Activated T-cell treated with anti-CD3 and anti-CD28 coated beads, Interleukin-2, amount 50 U/mL, for 1 hour (primary cell): ENCODE results near the gene TCIRG1.
"Not testable (repeated sequence)": the region's sequence is repeated elsewhere in the genome, so short reads cannot be mapped to it uniquely, and the experiment has no call there.

Experiments
- DNase-seq: peaks from one replicate; pipeline ENCODE4 v3.0.0-alpha.2; 2020

Gene TCIRG1

DNA sequence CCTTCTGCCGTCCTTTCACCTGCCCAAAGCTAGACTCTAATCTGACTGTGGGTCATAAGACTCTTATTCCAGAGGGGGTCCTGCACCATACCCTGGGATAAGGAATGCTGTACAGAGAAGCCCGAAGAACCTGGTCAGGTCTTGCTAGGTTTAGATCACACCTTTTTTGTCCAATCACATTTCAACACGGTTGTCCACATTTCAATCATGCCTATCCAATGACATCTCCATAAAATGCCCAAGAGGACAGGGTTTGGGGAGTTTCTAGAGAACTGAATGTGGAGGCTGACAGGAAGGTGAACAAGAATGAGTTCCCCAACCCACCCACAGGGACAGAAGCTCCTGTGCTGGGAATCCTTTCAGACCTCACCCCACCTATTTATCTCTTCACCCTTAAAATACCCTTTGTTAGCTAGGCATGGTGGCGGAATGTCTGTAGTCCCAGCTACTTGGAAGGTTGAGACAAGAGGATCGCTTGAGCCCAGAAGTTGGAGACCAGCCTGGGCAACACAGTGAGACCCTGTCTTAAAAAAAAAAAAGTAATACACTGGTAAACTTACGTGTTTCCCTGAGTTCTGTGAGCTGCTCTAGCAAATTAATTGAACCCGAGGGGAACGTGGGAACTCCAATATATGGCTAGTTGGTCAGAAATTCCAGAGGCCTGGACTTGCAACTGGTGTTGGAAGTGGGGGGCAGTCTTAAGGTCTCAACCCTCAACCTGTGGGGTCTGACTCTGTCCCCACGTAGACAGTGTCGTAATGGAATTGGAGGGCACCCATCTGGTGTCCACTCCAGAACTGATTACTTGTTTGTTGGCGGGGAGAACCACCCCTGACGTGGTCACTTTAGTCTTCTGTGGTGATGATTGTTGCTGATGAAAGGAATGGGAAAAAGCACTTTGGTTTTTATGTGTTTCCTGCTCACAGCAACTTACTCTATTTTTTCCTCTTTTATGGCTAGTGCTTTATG lies 17.8 kb downstream of the TCIRG1 start:
- no peak for DNase-seq

DNA sequence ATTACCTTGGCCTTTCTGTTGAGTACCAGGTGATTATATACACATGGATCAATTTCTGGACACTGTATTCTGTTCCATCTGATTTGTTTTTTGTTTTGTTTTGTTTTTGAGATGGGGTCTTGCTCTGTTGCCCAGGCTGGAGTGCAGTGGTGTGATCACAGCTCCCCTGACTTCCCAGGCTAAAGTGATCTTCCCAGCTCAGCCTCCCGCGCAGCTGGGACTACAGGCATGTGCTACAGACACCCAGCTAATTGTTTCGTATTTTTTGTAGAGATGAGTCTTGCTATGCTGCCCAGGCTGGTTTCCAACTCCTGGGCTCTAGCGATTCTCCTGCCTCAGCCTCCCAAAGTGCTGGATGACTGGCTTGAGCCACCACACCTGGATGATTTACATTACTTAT lies 19.0 kb downstream of the TCIRG1 start:
- peak; percentile 15 for DNase-seq

DNA sequence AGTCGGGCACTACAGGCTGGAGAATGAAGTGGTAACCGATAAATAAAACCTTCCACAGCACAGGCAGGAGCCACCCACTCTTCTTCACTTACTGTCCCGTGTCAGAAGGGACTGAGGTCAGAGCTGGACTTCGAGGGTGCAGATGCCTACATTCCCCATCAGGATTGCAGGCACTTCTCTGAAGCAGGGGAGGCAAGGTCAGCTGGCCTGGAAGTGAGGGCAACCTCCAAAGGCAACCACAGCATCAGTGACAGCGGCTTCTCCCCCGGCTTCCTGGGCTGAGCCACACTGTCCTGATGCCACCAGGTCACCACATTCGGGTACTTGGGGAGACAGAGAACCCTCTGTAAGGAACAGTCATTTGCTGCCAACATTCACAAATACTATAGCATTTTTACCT lies 22.7 kb downstream of the TCIRG1 start:
- no peak for DNase-seq

DNA sequence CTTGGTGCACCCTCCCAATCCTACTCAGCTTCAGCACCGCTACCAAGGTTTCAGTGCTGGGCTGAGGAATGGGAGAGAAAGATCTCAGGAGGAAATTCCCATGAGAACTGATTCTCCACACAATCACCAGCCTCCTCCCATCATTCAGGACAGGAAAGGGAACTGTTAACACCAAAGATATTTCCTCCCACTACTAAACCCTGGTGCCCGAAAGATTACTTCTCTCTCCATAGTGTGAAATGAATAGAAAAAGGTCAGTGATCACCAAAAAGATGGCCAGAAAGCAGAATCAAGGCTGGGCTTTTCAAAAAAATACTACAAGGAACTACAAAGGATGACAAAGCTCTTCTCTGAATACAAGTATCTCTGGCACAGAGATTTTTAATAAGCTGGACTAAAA lies 26.1 kb downstream of the TCIRG1 start:
- no peak for DNase-seq

DNA sequence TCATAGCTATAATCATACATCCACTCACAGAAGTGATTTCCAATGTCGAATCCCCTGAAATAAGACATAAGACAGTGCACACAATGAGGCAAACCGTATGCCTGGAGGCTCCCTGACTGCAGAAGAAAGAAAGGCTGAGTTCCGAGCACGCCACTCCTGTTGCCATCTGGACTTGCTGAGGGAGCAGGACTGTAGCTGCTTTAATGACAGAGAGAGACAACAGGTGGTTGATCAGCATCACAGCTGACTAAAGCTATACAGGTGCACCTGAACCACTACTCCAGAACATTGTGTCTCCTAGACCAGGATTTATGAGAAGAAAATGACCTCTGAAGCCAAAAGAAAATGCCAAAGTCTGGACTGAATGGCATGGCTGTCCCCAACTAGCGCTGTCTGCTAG lies 27.0 kb downstream of the TCIRG1 start:
- no peak for DNase-seq

DNA sequence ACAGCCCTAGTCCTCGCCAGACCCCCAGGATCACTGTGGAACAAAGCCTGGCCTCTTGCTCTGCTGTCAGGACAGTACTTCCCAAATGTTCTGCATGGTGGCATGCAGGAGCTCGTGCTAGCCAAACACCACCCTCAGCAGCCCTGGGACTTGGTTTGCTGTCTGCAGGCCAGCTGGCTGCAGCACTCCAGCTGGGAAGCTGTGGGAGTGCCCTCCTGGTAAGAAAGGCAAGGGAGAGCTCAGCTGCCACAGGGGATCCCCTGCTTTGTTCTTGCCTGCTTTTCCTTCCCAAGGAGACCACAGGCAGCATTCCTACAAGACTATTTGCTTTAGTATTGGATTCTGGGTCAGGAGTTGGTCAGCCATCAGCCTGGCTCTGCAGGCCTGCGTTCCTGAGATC lies 27.9 kb downstream of the TCIRG1 start:
- DNase-seq, result no peak

DNA sequence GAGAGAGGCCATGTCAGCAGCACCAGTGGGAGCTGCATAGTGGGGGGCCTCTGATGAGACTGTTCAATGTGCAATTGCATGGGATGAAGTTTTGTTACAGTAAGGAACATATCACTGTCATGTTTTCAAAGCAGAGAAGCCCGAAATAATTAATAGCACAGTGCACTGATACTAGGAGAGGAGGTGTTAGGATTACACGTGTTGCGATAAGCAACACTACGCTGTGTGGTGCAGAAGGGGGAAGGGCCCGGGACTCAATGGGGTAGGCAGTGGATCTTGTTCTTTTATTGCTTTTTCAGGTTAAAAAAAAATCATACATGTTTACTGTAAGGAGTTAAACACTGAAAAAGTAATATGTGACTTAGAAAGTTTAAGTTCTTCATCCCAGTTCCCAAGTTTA lies 29.2 kb downstream of the TCIRG1 start:
- DNase-seq, result no peak

DNA sequence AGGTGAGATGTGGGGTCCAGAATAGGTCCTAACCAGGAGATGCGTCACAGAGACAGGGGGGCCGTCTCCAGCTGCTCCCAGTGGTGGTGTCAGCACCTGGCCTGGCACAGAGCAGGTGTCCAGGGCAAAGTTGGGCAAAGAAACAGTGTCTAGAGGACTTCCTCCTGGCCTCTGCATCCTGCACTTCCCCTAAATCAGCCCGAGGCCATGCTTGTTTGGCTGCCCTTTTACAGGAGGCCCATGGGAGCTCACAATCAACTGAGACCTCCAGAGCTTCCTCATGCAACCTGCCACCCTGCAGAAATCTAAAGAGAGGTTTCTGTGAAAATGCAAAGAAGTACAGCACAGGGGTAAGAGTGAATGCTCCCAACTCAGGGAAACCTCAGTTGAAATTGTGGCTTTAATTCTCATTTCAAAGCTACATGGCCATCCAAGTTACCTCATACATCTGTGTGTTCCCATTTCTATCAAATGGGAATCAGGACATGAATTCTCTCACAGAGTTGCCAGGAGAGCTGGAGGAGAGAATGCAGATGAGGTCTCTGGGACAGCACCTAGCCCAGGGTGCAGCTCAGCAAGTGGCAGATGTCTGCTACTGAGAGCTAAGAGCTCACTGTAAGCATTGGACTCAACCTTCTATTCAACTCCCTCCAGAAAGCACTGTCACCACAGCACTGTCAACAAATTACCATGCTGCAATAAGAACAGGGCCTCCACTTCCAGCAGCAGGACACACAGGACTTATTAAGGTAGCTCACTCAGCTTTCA lies 32.6 kb downstream of the TCIRG1 start:
- DNase-seq, result no peak

DNA sequence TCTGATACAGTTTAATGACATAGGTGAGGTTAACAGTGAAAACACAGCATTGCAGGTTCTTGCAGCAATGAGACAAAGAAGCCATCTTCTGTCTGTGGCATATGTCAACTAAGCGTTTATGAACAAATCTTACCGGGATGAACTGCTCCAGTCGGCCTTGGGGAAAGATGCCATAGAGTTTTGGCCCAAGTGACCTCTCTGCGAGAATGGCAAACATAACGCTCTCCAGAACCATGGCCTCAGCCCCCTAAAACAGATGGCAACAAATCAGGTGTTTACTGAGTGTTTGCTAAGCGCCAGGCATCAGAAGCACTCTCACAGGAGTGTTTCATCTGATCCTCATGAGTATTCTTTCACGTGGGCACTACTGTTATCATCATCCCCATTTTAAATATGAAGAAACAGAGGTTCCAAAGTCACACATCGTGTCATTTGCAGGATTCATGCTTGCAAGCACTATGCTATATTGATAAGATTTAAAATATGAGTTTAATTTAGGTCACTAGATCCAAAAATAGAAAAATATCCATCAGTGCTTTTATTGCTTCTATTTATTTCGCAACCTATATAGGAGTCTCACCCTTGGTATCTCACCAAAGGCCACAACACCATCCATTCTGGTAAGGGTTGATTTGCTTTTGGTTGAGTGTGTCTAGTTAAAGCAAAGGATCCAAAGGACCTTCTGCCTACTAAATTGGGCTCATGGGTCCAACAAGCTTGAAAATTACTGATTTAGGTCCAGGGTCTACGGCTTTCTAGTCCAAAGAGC lies 35.9 kb downstream of the TCIRG1 start:
- no peak for DNase-seq

DNA sequence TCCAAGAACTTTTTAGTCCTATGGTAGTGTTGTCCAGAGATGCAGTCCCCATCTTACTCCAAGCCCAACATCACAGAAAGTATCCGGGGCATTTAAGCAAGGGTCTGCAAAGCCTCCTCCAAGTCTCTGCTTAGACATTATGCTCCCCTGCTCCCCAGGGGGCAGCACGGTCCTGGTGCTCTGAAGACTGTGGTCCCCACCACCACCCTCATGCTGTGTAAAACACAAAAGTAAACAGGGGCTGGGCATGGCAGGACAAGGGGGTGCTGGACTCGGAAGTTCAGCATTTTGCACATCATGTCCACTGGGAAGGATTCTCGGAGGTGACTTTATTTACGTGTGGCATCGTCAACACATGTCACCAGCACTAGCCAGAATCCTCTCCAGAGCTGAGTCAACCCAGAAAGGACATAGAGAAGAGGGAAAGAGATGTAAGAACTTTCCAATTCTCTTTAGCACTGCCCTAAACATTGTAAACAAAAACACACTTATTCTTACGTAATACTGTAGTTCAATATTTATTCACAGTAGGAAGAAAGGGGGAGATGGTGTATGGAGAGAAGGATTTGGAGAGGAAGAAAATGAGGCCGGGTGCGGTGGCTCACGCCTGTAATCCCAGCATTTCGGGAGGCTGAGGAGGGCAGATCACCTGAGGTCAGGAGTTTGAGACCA lies 37.7 kb downstream of the TCIRG1 start:
- no peak for DNase-seq

DNA sequence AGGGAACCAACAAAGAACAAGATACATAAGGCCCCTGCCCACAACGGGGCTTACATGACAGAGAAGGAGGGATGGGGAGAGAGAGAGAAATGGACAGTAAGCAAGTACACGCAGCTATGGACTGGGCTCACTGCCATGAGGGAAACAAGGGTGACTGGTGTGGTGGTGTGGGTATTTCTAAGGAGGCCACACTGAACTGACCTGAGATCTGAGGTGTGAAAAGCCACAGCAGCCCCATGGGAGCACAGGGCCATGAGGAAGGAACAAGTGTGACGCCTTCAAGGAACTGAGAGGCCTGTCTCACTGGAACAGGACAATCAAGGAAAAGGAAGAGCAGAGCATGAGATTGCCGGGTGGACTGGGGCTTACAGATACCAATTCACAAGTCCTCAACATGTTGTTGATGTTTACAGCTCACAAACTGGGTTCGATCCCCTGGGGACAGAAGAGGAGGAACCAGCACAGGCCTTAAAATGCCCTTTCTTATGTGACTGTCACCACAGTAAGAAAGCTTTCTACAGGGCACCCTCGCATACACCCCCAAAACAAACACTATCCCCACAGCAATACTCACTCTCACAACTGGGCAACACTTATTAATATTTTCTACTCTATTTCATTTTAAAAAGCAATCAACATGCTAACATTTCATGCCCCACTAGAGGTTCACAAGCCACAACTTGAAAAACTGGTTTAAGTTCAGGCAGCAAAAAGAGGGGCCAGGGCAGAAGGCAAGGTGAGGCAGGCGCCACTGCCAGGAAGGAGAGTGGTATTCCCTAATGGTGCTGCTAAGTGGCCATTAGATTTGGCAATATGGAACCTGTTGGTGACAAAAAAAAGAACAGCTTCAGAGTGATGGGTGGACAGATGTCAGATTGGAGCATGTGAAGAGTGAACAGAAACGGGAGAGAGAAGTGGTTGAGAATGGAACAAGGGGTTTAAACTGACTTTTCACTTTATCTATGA lies 39.1 kb downstream of the TCIRG1 start:
- no peak for DNase-seq

DNA sequence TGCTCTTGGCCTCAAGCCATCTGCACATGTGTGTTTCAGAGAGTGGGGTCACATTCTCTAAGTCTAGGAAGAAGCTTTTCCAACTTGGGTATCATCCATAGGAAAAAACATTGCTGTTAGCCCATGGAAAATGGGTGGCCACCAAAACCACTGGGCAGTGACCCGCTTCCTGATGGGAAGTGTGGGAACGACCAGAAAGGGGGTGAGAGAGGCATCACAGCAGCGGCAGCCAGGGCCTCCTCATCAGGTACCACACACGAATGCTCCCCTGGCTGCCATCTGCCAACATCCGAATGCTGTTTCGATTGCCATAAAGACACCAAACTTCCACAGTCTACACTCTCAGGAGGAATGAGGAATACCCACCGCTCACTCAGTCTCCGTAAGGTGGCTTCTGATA lies 42.0 kb downstream of the TCIRG1 start:
- no peak for DNase-seq

DNA sequence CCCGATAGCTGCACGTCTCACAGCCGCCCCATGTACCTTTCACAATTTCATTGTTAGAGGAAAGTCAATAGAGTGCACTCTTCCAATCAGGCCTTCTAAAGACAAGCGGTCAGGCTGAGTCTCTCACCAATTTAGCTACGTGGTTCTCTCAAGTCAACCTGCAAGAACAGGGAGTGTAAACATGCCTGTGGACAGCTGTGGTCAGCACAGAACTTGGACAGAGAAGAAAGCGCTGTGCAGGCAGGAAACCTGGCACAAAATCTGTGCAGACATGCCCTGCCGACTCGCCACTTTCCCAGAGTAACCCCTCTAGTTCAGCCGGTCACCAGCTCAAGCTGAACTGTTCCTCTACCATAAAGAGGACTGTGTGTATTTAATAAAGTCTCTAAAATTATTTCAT lies 42.9 kb downstream of the TCIRG1 start:
- DNase-seq, result no peak

DNA sequence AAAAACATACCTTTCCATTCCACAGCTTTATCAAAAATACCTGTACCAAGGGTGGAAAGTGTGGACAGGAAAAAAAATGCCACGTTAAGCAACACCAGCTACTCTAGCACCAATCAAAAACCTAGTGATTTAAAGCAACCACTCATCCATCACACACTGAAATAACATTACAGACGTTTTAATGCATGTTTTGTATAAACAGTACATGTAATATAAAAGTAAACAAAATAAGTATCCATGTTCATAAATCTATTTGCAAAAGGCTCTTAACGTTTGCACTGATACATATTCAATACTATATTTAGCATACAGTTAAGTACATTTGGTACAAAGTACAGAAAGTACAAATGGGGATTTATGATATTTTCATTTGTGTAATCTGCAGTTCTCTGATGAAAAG lies 43.7 kb downstream of the TCIRG1 start:
- DNase-seq, result no peak

DNA sequence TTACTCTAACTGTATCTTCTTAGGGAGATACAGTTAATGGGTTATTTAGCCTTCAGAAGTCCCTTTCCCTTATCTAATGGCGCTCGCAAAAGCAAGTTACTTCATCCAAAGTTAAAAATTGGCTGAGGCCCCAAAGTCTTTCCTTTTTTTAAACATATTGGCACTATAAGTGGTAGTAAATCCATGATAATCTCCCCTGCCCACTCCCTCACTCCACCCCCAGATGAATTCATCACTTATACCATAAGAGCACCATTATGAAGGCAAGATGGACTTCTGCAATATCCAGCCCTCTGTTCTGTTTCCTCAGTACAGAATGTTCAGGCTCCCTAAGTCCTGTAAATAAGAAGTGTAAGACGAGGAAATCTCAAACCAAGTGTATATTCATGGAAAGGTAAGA lies 44.7 kb downstream of the TCIRG1 start:
- DNase-seq, result no peak

DNA sequence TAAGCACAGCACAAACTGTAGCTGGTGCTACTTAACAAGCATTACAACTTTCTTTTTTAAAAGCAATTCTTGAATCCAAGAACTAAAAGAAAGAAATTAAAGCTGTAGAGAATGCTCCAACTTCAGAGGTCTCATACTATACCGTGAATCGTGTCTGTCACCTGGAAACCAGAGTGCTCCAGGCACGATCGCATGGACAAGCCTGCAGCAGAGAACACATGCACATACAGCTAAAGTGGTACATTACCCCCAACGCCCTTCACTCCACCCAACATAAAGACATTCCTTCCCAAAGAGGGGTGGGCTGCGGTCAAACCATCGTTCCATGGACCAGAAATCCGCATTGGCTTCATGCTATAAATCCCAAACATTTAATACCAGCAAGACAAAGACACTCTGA lies 50.9 kb downstream of the TCIRG1 start:
- DNase-seq, result no peak

DNA sequence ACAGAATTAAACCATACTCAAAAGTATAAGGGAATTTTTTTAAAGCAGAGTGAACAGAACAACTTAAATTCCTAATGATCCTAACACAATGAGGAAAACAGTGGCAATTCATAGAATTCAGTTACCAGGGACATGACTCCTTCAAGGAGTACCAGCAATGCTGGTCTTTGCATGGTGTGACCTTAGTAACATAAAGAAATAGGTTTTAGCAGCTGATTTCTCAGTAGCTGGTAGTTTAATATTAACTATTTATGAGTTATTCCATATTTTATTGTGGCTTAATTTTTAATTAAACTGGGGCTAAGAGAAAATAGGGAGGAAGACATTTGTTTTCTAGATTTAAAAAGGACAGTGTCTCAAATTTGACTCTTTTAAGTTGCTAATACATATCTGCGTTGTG lies 51.5 kb downstream of the TCIRG1 start:
- no peak for DNase-seq

DNA sequence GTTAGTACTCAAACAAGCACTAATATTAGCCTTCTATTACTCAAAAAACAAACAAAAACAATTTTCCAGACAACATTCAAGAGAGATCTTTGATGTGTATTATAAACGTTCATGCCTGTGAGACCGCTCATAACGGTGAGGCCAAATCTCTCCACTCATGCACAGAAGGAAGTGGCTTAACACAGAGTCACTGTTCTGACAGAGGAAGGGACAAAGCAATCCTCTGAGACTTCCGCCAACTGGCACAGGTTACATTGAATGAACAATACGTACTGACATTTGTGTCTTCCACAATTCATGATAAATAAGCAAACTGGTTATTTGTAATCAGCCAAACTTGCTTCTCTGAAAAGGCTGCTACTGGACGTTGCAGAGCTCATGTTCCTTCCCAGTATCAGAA lies 51.9 kb downstream of the TCIRG1 start:
- DNase-seq, result no peak

DNA sequence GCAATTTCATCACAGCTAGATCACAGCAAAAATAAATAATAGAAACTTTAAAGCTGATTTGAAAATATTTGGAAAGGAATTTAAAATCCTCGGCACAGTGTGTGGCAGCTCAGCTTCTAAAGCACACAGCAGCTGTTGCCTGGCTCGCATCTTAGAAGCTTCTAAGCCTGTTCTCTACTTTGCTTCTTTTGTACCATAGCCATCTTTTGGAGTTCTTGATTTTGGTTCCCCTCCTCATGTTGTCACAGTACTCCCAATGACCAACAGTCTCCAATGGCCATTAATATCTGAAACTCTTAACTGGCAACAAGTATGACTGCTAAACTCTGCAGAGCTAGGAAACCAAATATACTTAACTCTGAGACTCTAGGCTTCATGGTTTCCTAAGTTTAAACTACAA lies 53.6 kb downstream of the TCIRG1 start:
- no peak for DNase-seq

DNA sequence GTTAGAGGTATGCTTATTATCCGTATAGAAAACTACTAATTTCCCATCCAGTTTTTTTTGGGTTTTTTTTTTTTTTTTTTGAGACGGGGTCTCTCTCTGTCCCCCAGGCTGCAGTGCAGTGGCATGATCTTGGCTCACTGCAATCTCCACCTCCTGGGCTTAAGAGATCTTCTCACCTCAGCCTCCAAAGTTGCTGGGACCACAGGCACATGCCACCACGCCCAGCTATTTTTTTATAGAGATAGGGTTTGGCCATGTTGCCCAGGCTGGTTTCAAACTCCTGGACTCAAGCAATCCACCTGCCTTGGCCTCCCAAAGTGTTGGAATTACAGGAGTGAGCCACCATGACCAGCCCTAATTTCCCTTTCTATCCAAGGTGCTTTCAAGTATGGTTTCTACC lies 54.1 kb downstream of the TCIRG1 start:
- DNase-seq, result not testable (repeated sequence)

DNA sequence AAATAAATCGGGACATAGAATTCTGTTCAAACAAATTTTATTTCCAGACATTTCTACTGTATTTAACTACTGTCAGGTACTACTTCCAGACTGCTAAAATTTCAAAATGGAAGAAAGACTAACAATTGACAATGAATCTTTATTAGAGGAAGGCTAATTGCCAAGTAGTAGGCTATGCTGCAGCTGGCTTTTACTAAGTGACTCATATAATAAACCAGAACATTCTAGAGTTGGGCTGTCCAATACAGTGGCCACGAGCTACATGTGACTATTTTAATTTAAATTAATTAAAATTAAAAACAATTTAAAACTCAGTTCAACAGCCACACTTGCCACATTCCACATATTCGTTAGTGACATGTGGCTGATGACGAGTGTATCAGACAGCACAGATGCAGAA lies 54.7 kb downstream of the TCIRG1 start:
- DNase-seq, result no peak

DNA sequence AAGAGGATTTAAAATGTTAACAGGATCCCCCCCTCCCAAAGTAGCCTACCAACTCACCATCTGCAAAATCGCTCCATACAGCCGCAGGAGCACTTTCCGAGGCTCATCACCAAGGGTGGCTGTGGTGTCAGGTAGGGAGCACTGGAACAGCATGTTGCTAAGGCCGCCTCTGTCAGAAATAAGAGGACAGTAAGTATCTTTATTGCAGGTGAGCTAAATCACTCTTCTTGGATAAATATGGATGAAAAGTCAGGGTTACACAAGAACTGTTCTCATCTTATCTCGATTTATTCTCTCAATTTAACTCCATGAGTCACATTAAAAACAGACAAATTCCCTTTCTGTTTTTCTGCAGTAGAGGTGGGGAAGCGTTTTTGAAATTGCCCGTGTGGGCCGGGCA lies 58.1 kb downstream of the TCIRG1 start:
- DNase-seq, result no peak
